IPS-11a (cell line): ENCODE results near the gene CNTD1.

Experiments
- H3K4me3 ChIP-seq: one replicate; pipeline ENCODE4 v1.5.1; 2013; ENCODE audit warnings: low read depth, low read length, control low read depth

The CNTD1 gene

DNA sequence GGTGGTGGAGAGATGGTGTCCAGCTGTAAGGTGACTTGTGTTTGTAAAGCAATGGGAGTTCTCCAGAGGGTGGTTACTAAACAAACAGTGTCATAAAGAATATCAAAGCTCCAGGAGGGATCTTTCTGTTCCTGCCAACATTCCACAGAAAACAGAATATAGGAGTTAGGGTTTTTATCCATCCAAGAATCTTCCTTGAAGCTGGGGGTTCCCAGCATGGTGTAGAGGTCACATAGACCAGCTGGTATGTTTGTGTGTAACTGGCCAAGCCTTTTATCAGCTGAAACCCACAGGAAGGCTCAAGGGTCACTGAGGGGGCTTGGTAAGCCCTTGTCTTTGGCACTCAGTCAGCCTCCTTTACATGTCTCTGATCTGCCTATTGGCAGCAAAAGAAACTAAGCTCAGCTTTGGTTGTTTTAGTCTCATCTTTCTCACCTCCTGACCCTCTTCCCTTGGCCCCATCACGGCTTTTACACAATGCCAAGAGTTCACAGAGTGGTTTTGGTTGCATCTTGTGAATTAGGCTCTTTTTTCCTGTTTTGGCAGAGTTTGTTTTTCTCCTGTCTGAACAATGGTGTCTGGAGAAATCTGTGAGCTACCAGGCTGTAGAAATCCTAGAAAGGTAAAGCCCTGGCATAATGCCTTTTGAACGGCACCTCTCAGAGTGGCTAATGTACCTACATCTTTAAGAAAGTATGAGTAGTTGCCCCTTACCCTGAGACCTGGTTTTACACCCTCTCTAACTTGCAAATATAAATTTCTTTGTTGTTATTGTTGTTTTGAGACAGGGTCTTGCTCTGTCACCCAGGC is 4.6 kb downstream of the CNTD1 start:
- no peak overlapping the region for H3K4me3 ChIP-seq

DNA sequence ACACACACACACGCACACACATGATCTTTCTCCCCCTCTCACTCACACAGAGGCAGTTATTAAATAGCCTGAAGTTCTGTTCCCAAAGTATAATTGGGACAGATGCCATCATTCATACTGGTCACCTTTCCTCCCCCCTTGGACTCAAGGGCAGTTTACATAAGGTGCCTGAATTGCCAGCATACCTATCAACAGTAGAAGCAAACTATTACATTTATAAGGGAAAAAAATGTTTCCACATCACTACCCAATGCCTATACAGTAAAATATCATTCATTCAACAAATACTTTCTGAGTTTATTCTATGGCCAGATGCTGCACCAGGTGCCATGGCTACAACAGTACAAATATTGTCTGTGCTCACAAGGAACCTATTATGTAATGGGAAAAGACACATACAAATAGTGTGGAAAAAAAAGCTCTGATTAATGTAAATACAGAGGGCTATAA is 6.3 kb downstream of the CNTD1 start:
- H3K4me3 ChIP-seq, result no peak overlapping the region

DNA sequence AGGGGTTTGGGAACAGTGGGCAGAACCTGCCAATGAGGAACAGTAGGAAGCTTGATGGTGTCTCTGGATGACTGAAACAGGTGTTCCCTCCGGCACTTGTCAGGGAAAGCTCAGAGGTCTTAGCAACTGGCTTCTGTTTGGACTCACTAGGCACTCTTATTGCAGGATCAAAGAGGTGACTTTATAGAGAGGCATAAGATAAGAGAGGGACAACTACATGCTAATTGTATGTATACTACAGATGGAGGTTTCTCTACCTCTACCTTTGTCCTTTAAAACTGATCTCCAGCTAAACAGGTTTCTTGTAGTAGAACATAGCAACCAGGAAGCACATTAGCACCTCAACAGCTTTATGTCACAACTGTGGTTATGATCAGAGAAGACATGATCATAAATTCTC is 7.6 kb downstream of the CNTD1 start:
- H3K4me3 ChIP-seq, result no peak overlapping the region

DNA sequence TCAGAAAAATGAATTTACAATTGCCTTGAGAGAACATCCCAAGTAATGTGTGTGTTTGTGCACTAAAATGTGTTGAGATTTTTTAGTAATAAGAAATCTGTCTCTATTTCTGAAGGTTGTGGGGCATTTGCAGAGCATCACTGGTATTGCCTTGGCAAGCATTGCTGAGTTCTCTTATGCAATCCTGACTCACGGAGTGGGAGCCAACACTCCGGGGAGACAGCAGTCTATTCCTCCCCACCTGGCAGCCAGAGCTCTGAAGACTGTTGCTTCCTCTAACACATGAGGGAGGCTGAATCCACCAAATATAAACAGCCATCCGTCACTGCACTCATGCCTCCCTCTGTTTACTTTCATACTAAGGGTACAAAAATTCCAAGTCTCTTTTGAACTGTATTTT is 10.6 kb downstream of the CNTD1 start:
- H3K4me3 ChIP-seq, result no peak overlapping the region

DNA sequence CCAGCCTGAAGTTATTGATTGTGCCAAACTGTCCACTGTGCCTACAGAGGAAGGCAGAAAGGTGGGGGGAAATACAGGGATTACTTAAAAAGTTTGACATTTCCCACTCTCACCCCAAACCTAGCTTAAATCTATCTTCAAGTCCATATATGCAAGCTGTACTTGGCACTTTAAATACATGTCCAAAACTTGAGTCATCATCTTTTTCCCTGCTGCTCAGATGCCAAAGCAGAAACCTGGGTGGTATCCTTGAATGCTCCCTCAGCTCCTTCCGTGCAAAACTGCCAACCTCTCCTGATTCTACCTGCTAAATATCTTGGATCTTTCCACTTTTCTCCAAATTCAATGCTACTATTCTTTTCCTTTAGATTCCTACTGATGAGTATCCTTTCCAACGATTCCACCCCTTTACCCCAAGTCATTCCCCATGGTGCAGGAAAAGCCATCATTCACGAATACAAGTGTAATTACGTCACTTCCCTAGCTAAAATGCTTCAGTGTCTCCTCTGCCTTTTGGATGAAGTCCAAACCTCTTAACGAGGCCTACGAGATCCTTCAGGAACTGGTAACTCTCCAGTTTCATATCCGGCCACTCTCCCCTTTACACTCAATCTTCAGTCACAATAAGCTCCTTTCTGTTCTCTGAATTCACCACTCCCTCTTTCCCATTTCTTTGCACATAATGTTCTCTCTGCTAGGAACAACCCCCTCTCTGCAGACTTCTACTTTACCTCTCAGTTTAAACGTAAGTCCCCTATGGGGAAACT is 16.2 kb downstream of the CNTD1 start:
- H3K4me3 ChIP-seq, result no peak overlapping the region

DNA sequence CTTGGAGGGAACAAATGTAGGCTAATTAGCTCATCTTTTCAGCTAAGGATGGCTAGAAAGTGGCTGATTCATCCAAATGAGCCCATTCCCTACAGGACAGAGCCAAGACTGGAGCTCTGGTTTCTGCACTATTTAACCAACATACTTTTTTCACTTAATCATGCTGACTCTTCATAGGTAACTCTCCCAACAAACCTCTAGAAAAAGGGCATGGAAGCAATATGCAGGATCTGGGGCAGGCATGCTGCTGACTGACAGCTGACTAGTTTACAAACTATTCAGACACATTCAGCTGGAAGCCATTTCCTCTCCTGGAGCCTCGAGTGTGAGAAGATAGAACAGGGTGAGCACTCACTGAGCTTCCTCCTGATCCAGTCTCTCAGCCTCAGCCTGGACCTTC is 19.2 kb downstream of the CNTD1 start:
- no peak overlapping the region for H3K4me3 ChIP-seq

DNA sequence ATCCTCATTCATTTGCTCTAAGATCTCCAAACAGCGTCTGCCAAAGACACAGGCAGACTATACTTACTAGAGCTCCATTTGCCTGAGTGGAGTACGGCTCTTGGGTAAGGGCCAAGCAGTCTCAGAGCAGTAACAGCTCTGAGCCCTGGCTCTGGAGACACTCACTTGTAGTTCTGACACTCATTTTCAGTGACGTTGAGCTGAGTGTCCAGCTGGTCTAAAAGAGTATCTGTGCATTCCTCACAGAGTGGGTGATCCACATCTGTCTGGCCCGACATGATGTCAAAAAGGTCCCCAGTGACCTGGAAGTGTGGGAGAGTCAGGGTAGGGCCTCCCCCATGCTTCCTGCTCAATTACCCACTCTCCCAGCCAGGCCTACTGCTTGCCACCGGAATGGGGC is 19.7 kb downstream of the CNTD1 start:
- H3K4me3 ChIP-seq, result no peak overlapping the region

DNA sequence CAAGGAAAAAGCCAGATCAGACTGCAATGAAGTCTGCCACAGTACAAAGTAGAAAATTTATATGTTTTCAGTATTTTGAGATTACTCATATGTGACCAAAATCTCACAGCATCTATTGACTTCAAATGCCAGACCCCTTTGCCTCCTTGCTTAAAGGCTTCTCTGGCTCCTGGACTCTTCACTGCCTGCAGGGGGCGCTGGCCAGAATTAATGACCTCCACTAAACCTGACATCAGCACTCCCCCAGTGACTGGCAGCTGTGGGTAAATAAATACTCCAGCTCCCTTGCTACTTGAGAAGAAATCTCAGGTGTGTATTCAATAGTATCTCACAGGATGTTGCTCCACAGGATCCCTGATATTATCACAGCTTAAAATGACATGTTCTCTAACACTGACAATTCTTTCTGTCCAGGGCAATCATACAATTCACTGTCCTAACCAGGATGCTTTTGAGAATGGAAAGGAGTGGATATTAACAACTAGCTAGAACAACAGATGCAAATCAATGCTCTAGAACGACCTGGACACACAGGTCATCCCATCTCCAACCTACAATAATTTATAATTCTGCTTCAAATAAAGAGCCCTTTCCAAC is 21.4 kb downstream of the CNTD1 start:
- no peak overlapping the region for H3K4me3 ChIP-seq

DNA sequence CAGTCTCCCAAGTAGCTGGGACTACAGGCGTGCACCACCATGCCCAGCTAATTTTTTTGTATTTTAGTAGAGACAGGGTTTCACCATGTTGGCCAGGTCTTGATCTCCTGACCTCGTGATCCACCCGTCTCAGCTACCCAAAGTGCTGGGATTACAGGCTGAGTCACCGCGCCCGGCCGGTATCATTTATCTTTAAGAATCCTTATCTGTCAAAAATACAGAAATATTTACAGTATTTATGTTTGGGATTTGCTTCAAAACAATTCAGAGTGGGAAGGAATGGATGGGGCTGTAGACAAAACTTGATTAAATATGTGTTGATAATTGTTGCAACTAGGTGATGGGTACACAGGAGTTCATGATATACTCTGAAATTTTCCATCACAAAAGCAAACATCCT is 22.5 kb downstream of the CNTD1 start:
- H3K4me3 ChIP-seq, result no peak overlapping the region

DNA sequence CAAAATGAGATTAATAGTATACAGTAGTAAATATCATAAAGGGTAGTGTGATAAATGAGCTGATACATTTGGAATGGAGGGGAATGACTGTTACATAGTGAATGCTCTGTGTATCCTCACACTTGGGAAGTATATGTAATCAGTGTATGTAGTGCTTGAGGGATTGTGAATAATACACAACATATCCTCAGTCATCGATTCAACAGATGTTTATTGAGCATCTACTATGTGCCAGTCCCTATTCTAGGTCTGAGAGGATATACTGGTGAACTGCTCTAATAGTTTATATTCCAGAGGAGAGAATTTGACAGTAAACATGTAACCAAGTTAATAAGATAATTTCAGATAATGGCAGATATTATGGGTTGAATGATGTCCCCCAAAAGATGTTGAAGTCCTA is 28.8 kb downstream of the CNTD1 start:
- no peak overlapping the region for H3K4me3 ChIP-seq

DNA sequence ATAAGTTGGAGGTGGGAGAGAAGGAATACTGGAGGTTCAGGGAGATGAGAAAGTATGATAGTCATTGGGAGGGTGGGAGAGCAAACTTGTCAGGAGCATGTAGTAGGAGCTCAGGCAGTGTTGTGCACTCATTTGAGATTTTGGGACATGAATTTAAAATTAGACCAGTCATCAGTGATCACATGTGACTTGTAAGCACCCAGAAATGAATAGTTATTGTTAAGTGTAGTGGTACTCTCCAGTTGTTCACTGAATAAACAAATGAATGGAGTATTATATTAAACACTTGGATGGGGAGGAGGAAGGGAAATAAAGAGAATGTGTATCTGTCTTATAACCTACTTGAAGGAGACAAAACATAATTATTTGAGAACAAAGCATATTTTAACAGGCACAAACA is 32.3 kb downstream of the CNTD1 start:
- H3K4me3 ChIP-seq, result no peak overlapping the region

DNA sequence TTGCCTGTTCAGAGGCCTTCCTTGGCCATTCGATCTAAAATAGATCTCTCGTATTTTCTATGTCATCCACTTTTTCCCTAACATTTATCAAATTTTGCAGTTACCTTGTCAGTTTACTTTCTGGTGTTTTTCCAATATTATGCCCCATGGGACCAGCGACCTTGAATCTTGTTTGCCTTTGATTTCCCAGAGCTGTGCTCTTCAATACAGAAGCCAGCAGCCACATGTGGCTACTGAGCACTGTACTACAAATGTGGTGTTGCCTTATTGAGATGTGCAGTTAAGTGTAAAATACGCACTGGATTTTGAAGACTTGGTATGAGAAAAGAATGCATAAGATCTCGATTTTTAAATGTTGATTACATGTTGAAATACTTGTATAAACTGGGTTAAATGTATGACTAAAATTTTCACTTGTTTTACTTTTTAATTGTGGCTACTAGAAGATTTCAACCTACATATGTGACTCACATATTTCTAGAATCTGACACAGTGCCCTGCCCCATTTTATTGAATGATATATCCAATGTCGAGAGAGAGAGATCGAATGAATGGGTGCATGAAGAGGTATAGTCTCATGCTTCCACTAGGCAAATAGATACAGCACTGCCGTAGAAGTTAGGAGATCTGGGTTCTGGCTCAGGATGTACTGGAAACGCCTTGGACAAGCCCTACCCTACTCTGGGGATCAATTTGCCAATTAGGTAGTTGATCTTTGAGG is 33.7 kb downstream of the CNTD1 start:
- peak overlapping the region; percentile 98 for H3K4me3 ChIP-seq

DNA sequence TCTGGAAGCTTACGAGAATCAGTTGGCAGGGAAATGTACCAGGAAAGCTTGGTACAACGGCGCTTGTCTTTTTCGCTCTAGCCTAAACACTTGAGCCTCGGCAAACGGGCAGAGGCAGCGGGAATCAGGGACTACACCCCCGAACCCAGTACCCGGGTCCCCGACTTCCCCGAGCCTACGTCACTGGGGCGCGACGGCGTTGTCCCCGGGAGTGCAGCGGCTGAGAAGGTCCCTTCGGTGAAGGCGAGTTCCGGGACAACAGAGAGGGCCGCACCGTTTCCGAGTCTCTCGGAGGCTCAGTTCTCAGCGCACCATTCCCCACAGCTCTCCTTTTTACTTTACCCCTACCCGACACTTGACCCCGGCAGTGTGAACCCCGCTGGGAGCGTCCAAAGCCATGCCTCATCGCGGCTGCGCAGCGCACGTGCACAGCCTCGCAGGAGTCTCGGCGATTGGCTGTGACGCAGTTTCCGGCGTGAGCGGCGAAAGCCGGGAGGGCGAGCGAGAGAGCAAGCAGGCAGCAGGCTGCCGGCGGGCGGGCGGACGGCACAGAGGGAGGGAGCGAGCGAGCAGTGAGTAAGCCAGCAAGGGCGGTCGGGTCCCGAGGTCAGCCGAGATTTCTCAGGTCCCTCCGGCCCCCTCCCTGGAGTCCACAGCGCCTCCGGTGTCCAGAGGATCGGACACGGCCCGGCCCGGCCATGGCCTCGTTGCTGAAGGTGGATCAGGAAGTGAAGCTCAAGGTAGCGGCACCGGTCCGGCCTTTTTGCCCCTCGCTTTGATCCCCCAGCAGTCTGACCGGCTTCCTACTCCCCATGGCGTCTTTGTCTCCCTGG is 34.5 kb downstream of the CNTD1 start, which contains the start of gene PSME3:
Gene PSME3, plus strand, starts transcription at position 464 of the 833 bp plus-strand sequence. Its CDS starts 235 bp downstream, at position 699.
- H3K4me3 ChIP-seq, result peak within 1 kb of the TSS; percentile 98

DNA sequence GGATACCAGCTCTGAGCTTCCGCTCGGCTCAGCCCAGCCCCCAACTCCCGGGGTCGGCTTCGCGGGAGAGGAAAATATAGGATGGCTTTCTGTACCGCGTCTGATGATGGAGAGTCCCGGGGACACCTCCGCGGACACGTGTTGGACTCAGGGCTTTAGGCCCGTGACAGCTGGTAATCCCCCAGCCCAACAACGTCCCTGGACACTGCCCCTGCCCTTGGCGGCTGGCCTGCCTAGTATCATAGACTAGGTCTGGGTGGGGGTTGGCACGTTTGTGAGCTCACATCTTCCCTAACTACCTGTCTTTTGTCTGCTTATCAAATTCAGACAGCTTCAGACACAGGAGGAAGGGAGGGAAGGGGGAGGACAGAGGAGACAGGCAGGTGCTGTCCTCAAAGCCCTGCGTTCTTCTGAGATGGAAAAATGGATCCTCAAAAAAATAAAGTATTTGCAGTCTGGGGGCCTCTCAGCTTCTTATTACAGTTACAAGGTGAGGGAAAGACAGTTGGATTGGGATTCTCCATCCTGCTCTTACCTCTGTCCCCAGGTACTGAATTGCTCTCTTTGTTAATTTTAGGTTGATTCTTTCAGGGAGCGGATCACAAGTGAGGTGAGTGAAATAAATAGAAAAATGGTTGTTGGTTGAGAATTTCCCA is 35.2 kb downstream of the CNTD1 start:
- peak overlapping the region; percentile 98 for H3K4me3 ChIP-seq

DNA sequence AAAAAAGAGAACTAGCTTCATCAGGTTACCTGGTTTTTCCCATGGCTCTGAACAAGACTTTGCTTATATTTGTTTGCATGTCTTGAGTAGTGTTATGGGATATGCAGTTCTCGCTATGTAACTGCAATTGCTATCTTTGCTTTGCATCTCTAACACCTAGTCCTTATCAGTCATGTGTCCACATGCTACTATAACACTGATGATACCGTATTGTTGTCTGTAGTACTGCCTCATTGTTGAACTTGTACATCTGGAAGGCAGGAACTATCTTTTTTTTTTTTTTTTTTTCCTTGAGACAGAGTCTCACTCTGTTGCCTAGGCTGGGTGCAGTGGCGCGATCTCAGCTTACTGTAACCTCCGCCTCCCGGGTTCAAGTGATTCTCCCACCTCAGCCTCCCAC is 37.1 kb downstream of the CNTD1 start:
- H3K4me3 ChIP-seq, result no peak overlapping the region

DNA sequence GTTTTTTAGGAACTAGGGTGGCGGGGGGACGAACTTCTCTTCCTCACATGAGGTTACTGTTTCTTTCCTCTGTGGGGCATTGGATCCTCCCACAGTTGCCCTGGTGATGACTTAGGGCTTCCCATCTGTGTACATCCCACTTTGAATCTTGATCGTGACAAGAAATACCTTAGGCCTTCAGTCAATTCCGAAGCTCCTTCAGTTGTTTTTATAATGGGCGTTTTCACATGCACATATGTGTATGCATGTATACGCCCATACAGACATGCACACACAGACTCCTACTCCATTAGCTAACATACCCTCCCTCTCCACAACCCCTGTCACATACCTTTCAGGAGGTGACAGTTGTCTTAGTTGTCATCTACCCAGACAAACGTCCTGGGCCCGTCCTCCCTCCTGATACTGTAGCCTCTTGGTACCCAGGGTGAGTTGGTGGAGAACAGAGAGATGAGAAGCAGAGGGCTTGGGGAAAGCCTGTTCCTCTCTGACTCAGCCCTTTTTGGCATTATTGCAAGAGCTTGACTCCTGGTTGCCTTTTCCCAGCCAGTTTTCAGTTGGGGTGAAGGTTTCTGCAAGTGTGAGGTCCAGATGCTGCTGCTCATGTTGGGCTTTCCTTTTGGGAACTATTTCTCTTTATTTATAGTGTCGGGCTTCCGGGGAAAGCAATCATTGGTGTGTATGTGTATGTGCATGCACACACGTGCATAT is 43.5 kb downstream of the CNTD1 start:
- H3K4me3 ChIP-seq, result no peak overlapping the region

DNA sequence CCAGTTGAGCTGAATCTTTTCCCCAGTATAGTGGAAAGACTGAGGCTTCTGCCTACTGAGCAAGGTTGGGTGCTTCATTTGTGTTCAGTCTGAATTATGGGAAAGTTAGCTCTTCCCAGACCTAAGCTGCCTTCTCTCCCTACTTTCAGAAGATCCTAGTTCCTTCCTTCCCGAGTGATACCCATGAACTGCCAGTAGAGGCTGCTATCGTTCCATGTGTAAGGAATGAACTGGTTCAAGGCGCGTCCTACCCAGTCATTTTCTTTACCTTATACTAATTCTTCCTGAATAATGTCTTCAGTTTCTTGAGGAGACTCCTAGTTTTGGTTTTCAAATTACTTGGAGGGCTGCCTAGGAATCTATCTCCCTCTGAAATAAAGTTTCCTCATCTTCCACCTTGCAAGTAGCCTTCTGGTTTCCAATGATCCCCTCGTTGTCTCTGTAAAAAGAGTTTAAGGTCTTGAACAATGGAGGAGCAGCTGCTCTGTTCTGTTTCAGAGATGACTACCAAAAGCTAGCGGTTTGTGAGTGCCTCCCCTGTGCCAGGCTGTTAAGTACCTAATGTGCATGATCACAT is 44.8 kb downstream of the CNTD1 start:
- H3K4me3 ChIP-seq, result no peak overlapping the region

DNA sequence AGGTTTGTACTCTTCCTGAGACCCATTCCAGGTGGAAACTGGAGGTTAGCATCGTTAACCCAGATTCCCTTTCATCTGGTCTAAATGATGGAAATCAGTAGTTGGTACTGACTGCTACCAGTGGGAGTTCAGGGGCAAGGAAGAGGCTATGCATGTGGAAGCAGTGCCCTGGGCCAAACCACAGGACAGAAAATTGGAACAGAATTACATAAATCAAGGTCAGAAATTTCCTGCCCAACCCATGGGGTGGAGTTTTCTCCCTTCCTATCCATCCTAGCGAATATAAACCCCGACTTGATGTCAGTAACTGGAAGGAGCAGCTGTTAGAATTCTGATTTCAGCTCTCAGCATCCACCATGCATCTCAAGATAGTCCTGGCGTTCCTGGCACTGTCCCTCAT is 45.6 kb downstream of the CNTD1 start, which contains the start of gene AOC2:
Gene AOC2, plus strand, starts transcription at position 310 of the 400 bp plus-strand sequence. Its CDS starts 47 bp downstream, at position 357.
- no peak within 1 kb of the TSS for H3K4me3 ChIP-seq
